Measurements from ENCODE around the gene ADCY5.

Gene ADCY5

GRCh38 chr3:123351501-123351900 is 97.4 kb downstream of the ADCY5 start:
- no peak overlapping the region for H3K4me3 ChIP-seq (ENCODE audit: control insufficient read depth, low read depth, low read length)
- DNase-seq (ENCODE audit: low read depth): no peak
- TF ChIP-seq CTCF (IDR thresholded peaks at IDR 0.05; ENCODE audit: control insufficient read depth, insufficient read depth, low read depth, low read length, missing control alignments): no peak

- no peak for DNase-seq (ENCODE audit: low read depth)
- TF ChIP-seq CTCF (IDR thresholded peaks at IDR 0.05; ENCODE audit: control insufficient read depth, insufficient read depth, low read depth, low read length, missing control alignments): no peak
- H3K4me3 ChIP-seq (ENCODE audit: control insufficient read depth, low read depth, low read length): no peak overlapping the region
Observed at GRCh38 chr3:123350971-123351370, 97.9 kb downstream of the ADCY5 start.

- TF ChIP-seq CTCF (IDR thresholded peaks at IDR 0.05; ENCODE audit: control insufficient read depth, insufficient read depth, low read depth, low read length, missing control alignments): no peak
- DNase-seq (ENCODE audit: low read depth): no peak
- no peak overlapping the region for H3K4me3 ChIP-seq (ENCODE audit: control insufficient read depth, low read depth, low read length)
Observed at GRCh38 chr3:123349566-123350435, 99.1 kb downstream of the ADCY5 start.

- no peak for DNase-seq (ENCODE audit: low read depth)
- H3K4me3 ChIP-seq (ENCODE audit: control insufficient read depth, low read depth, low read length): no peak overlapping the region
- TF ChIP-seq CTCF (IDR thresholded peaks at IDR 0.05; ENCODE audit: control insufficient read depth, insufficient read depth, low read depth, low read length, missing control alignments): no peak
Observed at GRCh38 chr3:123349201-123349535, 99.7 kb downstream of the ADCY5 start.

- no peak for TF ChIP-seq CTCF (IDR thresholded peaks at IDR 0.05; ENCODE audit: control insufficient read depth, insufficient read depth, low read depth, low read length, missing control alignments)
- no peak for DNase-seq (ENCODE audit: low read depth)
- H3K4me3 ChIP-seq (ENCODE audit: control insufficient read depth, low read depth, low read length): no peak overlapping the region
Observed at GRCh38 chr3:123348471-123349200, 100.3 kb downstream of the ADCY5 start.

GRCh38 chr3:123347691-123348264 is 101.1 kb downstream of the ADCY5 start:
- DNase-seq (ENCODE audit: low read depth): no peak
- no peak for TF ChIP-seq CTCF (IDR thresholded peaks at IDR 0.05; ENCODE audit: control insufficient read depth, insufficient read depth, low read depth, low read length, missing control alignments)
- no peak overlapping the region for H3K4me3 ChIP-seq (ENCODE audit: control insufficient read depth, low read depth, low read length)

All from AG09309 (cell line).